Neuron (in vitro differentiated cells): ENCODE measurements around the gene NAA25.

ENCODE experiments used
- H2AFZ ChIP-seq: one replicate; pipeline ENCODE4 v1.6.1; 2013; ENCODE audit warnings: low read depth, mild to moderate bottlenecking, inconsistent platforms, low read length, moderate library complexity
- H3K27me3 ChIP-seq: one replicate; pipeline ENCODE4 v1.6.1; 2013; ENCODE audit warnings: low read length; ENCODE audit not compliant: insufficient read depth
- H3K36me3 ChIP-seq: one replicate; pipeline ENCODE4 v1.6.1; 2013; ENCODE audit warnings: low read length; ENCODE audit not compliant: insufficient read depth
- H3K4me1 ChIP-seq: one replicate; pipeline ENCODE4 v1.6.1; 2013; ENCODE audit warnings: low read length; ENCODE audit not compliant: insufficient read depth
- H3K4me3 ChIP-seq: 2 replicates; pipeline ENCODE4 v1.5.1; 2013; ENCODE audit warnings: mild to moderate bottlenecking, low read length, moderate library complexity
- H3K9me3 ChIP-seq: one replicate; pipeline ENCODE4 v1.6.1; 2013; ENCODE audit warnings: low read length

Gene NAA25

DNA sequence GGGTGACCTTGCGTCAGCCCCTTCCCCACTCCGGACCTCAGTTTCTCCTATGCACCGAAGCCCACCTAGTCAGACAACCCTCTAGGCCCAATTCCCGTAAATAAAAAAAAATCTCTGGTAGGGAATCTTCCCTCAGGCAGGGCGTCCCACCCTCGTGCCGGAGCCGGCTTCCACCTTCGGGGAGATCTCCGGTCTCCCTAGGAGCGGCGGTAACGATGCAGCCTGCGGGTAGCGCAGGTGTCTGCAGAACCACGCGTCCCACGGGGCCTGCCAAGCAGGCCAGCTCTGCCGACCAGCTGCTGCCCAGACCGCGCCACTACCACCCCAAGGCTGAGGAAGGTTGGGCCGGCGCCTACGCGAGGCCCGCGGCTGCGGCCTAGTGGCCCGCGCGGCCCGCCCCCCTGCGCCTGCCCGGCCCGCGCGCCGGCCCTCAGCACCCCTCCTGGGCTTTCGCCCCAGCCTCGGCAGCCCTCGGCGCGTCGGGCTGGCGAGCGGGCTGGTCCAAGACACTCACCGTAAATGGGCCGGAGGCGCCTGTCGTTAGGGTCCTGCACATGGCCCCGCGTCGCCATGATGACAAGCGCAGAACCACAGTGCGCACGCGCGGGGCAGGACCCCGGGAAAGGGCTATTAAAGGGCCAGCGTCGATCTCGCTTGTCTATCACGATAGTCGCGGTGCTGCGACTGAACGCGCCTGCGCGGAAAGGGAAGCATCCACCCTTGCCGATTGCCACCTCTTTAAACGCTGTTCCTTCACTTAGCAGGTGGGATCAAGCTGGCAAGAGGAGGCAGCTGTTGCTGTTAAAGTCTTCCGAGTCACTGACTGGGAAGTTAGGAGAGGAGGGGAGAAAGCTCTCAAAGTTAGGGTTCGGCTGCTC lies at the start of gene NAA25:
TSS of gene NAA25 (minus strand) at position 582 of the 878 bp plus-strand sequence. CDS start at position 572, 10 bp downstream.
- H3K4me3 ChIP-seq: peak within 1 kb of the TSS; percentile 70
- peaks cover 14% of the 10 kb centered on the region for H3K36me3 ChIP-seq
- no peaks in the 10 kb centered on the region for H3K9me3 ChIP-seq
- peak within 1 kb of the TSS; percentile 84 for H2AFZ ChIP-seq
- H3K27me3 ChIP-seq: no peaks in the 10 kb centered on the region
- H3K4me1 ChIP-seq: peaks cover 17% of the 10 kb centered on the region

DNA sequence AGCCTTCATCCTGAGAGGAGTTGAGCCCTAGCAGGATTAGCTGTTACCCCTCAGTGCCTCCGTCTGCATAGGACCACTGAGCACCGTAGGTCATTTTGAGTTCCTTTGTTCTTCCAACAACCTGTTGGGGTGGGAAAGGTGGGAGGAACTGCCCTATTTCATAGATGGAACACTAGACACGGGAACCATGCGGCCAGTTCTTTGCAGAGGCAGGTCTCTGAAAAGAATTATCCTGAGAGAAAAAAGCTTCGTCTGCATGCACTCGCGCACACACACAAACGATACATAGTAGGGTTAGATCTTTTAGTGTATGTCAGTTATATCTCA lies 45.3 kb upstream of the NAA25 start:
- H3K9me3 ChIP-seq: peaks cover 10% of the 10 kb centered on the region
- H3K4me1 ChIP-seq: no peaks in the 10 kb centered on the region
- no peaks in the 10 kb centered on the region for H3K27me3 ChIP-seq
- H2AFZ ChIP-seq: no peak overlapping the region
- H3K4me3 ChIP-seq: no peak overlapping the region
- peaks cover 50% of the 10 kb centered on the region for H3K36me3 ChIP-seq

DNA sequence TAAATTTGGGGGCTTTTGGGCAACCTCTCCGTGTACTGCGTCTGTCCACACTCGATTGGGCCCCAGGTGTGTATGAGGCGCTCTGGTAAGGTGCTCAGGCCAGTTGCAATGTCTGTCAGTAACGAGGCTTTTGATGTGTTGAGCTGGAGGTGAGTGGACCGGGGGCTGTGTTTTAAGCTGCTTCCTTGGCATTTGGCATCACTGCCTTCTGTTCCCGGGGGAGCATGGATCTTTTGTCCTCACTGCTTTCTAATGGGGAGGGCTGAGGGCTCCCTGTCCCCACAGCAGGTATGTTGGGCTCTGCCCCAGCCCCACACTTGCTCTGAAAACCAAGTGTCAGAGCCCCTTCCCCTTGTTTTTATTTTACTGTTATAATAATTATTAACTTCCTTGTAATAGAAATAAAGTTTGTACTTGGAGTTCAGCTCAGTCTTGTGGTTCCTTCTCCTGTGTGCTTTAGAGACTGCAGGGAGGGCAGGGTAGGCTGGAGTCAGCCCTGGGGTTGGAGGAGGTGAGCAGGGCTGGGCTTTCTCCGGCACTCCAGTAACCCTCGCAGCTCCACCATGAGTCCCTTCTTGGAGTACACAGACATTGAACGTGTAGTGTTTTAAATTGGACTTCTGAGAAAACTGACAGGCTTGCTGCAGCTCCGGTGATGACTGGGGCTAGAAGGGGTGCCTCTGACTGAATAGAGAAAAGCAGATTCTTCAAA lies 44.8 kb upstream of the NAA25 start:
- Histone ChIP-seq H2AFZ (no peak overlapping the region), H3K36me3 (peaks cover 54% of the 10 kb centered on the region), H3K27me3 (no peaks in the 10 kb centered on the region), H3K4me1 (no peaks in the 10 kb centered on the region), H3K9me3 (peaks cover 5% of the 10 kb centered on the region), H3K4me3 (no peak overlapping the region)

DNA sequence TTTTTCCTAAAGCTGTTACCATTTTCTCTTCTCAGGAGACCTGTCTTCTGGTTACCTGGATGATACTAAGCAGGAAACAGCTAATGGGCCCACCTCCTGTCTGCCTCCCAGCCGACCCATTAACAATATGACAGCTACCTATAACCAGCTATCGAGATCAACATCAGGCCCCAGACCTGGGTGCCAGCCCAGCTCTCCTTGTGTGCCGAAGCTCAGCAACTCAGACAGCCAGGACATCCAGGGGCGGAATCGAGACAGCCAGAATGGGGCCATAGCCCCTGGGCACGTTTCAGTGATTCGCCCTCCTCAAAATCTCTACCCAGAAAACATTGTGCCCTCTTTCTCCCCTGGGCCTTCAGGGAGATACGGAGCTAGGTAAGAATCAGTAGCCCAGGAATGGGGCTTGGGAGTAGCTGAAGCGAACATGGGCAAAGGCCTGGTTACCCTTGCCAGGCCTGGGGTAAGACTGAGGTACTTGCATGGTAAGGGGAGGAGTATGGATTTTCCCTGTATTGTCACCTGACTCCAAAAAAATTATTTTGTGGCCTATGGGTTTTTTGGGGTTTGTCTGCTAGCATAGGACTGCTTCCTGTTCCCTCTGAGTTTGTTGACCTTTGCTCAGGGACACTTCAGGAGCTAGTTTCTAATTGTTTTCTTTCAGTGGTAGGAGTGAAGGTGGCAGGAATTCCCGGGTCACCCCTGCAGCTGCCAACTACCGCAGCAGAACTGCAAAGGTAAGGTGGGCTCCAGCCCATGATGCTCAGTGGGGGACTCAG lies 43.4 kb upstream of the NAA25 start:
- Histone ChIP-seq H3K36me3 (peaks cover 65% of the 10 kb centered on the region), H2AFZ (no peak overlapping the region), H3K27me3 (no peaks in the 10 kb centered on the region), H3K9me3 (no peaks in the 10 kb centered on the region), H3K4me1 (no peaks in the 10 kb centered on the region), H3K4me3 (no peak overlapping the region)

DNA sequence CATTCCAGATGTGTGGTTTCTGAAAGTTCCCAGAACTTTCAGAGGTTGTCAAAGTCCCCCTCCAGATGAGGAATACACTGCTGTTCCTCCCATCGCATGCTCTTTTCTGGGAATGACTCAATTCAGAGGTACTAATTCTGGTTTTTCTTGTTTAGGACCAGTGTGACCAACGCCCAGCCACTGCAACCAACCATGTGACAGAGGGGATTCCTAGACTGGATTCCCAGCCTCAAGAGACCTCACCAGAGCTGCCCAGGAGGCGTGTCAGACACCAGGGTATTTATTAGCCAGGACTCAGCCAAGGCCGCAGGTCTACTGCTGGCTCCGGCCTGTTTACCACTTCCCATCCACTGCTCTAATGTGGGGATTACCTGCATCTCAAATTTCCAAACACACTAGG lies 41.0 kb upstream of the NAA25 start:
- H3K4me1 ChIP-seq: no peaks in the 10 kb centered on the region
- no peak overlapping the region for H3K4me3 ChIP-seq
- no peak overlapping the region for H2AFZ ChIP-seq
- H3K36me3 ChIP-seq: peaks cover 84% of the 10 kb centered on the region
- H3K9me3 ChIP-seq: no peaks in the 10 kb centered on the region
- no peaks in the 10 kb centered on the region for H3K27me3 ChIP-seq

DNA sequence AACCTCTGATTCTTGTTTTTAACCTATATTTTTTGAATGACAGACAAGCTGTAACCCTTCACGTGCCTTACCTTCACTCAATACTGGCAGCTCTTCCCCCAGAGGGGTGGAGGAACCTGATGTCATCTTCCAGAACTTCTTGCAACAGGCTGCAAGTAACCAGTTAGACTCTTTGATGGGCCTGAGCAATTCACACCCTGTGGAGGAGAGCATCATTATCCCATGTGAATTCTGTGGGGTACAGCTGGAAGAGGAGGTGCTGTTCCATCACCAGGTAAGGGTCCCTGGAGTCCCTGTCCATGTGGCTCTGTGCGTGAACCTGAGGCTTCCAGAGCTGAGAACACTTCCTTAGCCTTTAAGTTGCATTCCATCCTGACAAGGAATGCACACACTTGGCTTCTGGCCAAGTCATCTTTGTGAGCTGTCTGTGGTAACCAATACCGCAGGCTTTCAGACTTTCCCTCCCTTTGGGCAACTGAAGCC lies 39.5 kb upstream of the NAA25 start:
- no peaks in the 10 kb centered on the region for H3K4me1 ChIP-seq
- H3K36me3 ChIP-seq: peaks cover 82% of the 10 kb centered on the region
- H2AFZ ChIP-seq: no peak overlapping the region
- H3K4me3 ChIP-seq: no peak overlapping the region
- H3K27me3 ChIP-seq: no peaks in the 10 kb centered on the region
- no peaks in the 10 kb centered on the region for H3K9me3 ChIP-seq

DNA sequence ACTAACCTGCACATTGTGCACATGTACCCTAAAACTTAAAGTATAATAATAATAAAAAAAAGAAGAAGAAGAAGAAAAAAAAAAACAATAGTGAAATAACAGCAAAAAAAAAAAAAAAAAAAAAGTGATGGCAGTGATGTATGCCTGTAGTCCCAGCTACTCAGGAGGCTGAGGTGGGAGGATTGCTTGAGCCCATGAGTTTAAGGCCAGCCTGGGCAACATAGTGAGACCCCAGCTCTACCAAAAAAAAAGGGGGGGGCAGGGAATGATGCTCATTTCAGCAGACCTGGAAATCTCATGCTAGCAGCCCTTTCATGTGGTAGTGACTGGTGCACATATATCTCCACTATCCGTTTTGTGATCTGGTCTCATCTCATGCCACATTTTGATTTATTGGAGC lies 37.5 kb upstream of the NAA25 start:
- no peaks in the 10 kb centered on the region for H3K9me3 ChIP-seq

DNA sequence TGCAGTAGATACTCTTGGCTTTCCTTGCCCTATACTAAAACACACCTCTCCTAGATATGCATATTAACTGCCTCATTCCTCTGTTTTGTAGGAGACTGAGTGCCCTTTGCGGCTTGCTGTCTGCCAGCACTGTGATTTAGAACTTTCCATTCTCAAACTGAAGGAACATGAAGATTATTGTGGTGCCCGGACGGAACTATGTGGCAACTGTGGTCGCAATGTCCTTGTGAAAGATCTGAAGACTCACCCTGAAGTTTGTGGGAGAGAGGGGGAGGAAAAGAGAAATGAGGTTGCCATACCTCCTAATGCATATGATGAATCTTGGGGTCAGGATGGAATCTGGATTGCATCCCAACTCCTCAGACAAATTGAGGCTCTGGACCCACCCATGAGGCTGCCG lies 32.1 kb upstream of the NAA25 start:
- Histone ChIP-seq H3K9me3 (no peaks in the 10 kb centered on the region), H2AFZ (no peak overlapping the region), H3K4me1 (no peaks in the 10 kb centered on the region), H3K27me3 (no peaks in the 10 kb centered on the region), H3K4me3 (no peak overlapping the region), H3K36me3 (peaks cover 76% of the 10 kb centered on the region)

More for the DNA sequence above, 37.5 kb upstream of the NAA25 start:
- no peaks in the 10 kb centered on the region for H3K4me1 ChIP-seq
- no peak overlapping the region for H2AFZ ChIP-seq
- H3K36me3 ChIP-seq: peaks cover 79% of the 10 kb centered on the region
- H3K27me3 ChIP-seq: no peaks in the 10 kb centered on the region
- H3K4me3 ChIP-seq: no peak overlapping the region

DNA sequence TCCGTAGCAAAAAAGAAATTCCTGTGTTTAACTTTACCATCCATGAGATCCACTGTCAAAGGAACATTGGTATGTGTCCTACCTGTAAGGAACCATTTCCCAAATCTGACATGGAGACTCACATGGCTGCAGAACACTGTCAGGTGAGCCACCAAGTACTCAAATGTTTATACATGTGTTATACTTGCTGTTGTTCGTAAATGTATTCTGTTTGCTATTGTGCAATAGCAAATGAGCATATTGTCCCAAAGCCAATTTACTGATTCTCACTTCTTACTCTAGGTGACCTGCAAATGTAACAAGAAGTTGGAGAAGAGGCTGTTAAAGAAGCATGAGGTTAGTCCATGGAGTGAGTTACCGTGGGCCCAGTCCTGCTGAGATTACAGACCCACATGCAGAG lies 26.1 kb upstream of the NAA25 start:
- Histone ChIP-seq H3K9me3 (no peaks in the 10 kb centered on the region), H3K4me3 (no peak overlapping the region), H3K27me3 (no peaks in the 10 kb centered on the region), H2AFZ (no peak overlapping the region), H3K4me1 (no peaks in the 10 kb centered on the region), H3K36me3 (peaks cover 57% of the 10 kb centered on the region)

DNA sequence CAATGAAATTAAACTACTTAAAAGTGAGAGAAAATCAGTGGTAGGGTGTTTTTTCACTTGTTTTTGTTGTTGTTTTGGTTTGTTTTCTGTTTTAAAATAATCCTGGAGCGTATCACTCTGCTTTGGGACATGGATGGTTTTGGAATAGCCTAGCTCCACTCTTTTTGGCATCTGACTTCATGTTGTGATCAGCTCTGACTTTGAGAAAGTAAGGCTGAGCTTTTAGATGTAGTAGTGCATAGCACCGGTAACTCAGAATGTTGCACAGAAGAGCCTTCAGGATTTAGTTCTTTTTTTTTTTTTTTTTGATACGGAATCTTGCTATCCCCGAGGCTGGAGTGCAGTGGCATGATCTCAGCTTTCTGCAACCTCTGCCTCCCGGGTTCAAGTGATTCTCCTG lies 24.8 kb upstream of the NAA25 start:
- H3K27me3 ChIP-seq: no peaks in the 10 kb centered on the region
- H3K4me3 ChIP-seq: no peak overlapping the region
- no peak overlapping the region for H2AFZ ChIP-seq
- H3K9me3 ChIP-seq: no peaks in the 10 kb centered on the region
- H3K36me3 ChIP-seq: peaks cover 49% of the 10 kb centered on the region
- no peaks in the 10 kb centered on the region for H3K4me1 ChIP-seq

DNA sequence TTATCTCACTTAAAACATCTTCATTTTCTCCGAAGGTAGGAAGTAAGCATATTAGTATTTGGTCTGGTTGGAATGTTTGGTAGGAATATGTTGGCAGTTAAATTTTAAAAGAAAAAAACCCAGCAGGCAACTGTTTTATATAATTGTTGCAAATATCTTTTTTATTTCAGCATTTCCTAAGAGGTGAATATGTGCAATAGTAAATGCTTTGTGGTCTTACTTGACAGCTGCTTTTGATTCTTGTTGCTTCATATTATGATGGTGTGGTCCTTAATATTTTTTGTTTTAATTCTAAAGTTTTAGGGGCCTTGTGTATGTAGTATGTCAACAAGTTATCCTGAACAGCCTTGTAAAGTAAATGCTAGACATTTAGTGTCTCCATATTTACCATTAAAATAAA lies 23.1 kb upstream of the NAA25 start:
- H2AFZ ChIP-seq: no peak overlapping the region

DNA sequence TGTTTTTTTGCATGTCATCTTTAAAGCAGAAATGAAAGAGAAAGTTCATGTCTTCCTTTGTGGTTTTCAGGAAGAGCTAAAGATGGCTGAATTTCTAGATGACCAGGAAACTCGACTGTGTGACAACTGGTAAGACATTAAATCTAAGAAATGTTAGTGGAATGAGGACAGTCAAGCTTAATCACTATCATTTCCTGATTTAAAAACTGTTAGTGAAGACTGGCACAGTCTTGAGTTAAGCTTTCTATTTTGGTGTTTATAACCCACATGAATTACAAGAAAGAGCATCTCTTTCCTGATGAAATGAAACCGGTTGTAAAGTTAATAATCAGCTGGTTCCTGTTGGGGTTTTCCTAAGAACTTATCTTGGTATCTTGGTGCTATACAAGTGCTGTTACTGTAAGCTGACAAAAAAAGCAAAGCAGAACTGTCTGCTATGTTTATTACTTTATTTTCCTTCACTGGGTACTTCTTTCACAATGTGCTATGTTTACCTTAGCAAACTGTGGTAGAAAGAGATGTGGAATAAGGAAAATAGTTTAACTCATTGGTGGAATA lies 21.9 kb upstream of the NAA25 start:
- Histone ChIP-seq H3K4me3 (no peak overlapping the region), H3K4me1 (peaks cover 7% of the 10 kb centered on the region)

More for the DNA sequence above, 23.1 kb upstream of the NAA25 start:
- no peaks in the 10 kb centered on the region for H3K4me1 ChIP-seq
- no peaks in the 10 kb centered on the region for H3K9me3 ChIP-seq
- no peak overlapping the region for H3K4me3 ChIP-seq
- no peaks in the 10 kb centered on the region for H3K27me3 ChIP-seq
- H3K36me3 ChIP-seq: peaks cover 41% of the 10 kb centered on the region

More for the DNA sequence above, 21.9 kb upstream of the NAA25 start:
- H3K36me3 ChIP-seq: peaks cover 33% of the 10 kb centered on the region
- no peak overlapping the region for H2AFZ ChIP-seq
- no peaks in the 10 kb centered on the region for H3K9me3 ChIP-seq
- no peaks in the 10 kb centered on the region for H3K27me3 ChIP-seq
